HCT116 (cell line): ENCODE data around the gene GNA12. TPM values are rescaled to one million over a fixed set of nuclear protein-coding genes. Genes with fewer than 3 reads are reported as not detected.

Experiments used
- ATAC-seq: fragments of 200-7000 bp; cut with Tn5 transposase; 2 replicates; pipeline ENCODE4 v1.9.1; 2020; ENCODE audit warnings: mild to moderate bottlenecking, moderate library complexity
- BruUV-seq: library from RNA; stranded (reverse); fragments of 400-500 nt; replicated peaks from 2 replicates; lab custom pipeline; 2021; lab: Mats Ljungman, UMichigan
- CTCF ChIA-PET: fragments of 300-600 bp; sonication (Branson Sonifier 250); formaldehyde crosslinking; loops from one replicate; lab custom pipeline; 2021; ENCODE audit warnings: antibody characterized with exemption; lab: Charles Lee
- POLR2A ChIA-PET: fragments of 300-600, 350-600 bp; sonication (Branson Sonifier 250); formaldehyde crosslinking; loops from one replicate; lab custom pipeline; 2021; ENCODE audit warnings: antibody characterized with exemption; lab: Charles Lee
- RAD21 ChIA-PET, 2 experiments: fragments of 300-600 bp; sonication (Branson Sonifier 250); formaldehyde crosslinking; loops; one replicate each; lab custom pipeline; 2023; ENCODE audit warnings: low total read pairs in 2 of 2; ENCODE audit not compliant: uncharacterized antibody in 2 of 2, unreplicated experiment in 2 of 2, low non-redundant PET in 1 of 2; lab: Charles Lee
- DNase-seq: peaks from one replicate; pipeline ENCODE4 v3.0.0-alpha.2; 2010; ENCODE audit warnings: low read depth, low spot score
- H2AFZ ChIP-seq: fragments of 200-600 bp; shearing (Covaris generic), sonication (generic); 2 replicates; pipeline ENCODE4 v1.6.1; 2017; ENCODE audit warnings: low read depth, mixed run types, mixed read lengths, antibody characterized with exemption, low read length; ENCODE audit not compliant: poor library complexity, severe bottlenecking
- H3K27ac ChIP-seq: 2 replicates; pipeline ENCODE4 v1.5.1; 2012; ENCODE audit warnings: low read depth, low read length
- H3K27me3 ChIP-seq: fragments of 200-600 bp; sonication (generic); 2 replicates; pipeline ENCODE4 v1.6.1; 2016; ENCODE audit warnings: mixed run types, low read length, mixed read lengths; ENCODE audit not compliant: insufficient read depth
- H3K36me3 ChIP-seq, 2 experiments: fragments of 200-500 bp in 1 of 2; fragments of 200-600 bp in 1 of 2; sonication (Bioruptor generic) in 1 of 2; sonication (generic) in 1 of 2; 2 replicates each; pipeline versions ENCODE4 v1.5.1 to v1.6.1; 2014 to 2016; ENCODE audit warnings: low read length in 2 of 2, inconsistent platforms in 1 of 2, mixed read lengths in 1 of 2, mixed run types in 1 of 2; ENCODE audit not compliant: insufficient read depth in 2 of 2, control insufficient read depth in 1 of 2
- H3K4me1 ChIP-seq, 2 experiments: fragments of 200-600 bp in 1 of 2; sonication (generic) in 1 of 2; 2 replicates each; pipeline versions ENCODE4 v1.5.1 to v1.6.1; 2012 to 2017; ENCODE audit warnings: low read length in 2 of 2, inconsistent platforms in 1 of 2, mild to moderate bottlenecking in 1 of 2, mixed read lengths in 1 of 2, mixed run types in 1 of 2, moderate library complexity in 1 of 2; ENCODE audit not compliant: insufficient read depth in 2 of 2, control insufficient read depth in 1 of 2
- H3K4me2 ChIP-seq: fragments of 200-600 bp; sonication (generic); 2 replicates; pipeline ENCODE4 v1.6.1; 2017; ENCODE audit warnings: mixed run types, low read length, mixed read lengths
- H3K4me3 ChIP-seq, 2 experiments: fragments of 200-600 bp in 1 of 2; sonication (generic) in 1 of 2; replicated peaks in 1 of 2; 2 replicates each; pipeline ENCODE4 v1.5.1; 2011 to 2016; ENCODE audit warnings: low read length in 2 of 2, control low read depth in 1 of 2, low read depth in 1 of 2, mild to moderate bottlenecking in 1 of 2, mixed read lengths in 1 of 2, mixed run types in 1 of 2
- H3K79me2 ChIP-seq: fragments of 200-600 bp; sonication (generic); 2 replicates; pipeline ENCODE4 v1.6.1; 2017; ENCODE audit warnings: mild to moderate bottlenecking, mixed run types, low read length, moderate library complexity, mixed read lengths; ENCODE audit not compliant: insufficient read depth
- H3K9ac ChIP-seq: fragments of 200-600 bp; sonication (generic); 2 replicates; pipeline ENCODE4 v1.6.1; 2016; ENCODE audit warnings: low read length, mixed read lengths
- H3K9me2 ChIP-seq: fragments of 200-600 bp; sonication (generic), shearing (Covaris generic); 2 replicates; pipeline ENCODE4 v1.6.1; 2017; ENCODE audit warnings: mixed run types, mild to moderate bottlenecking, moderate library complexity; ENCODE audit not compliant: insufficient read depth
- H3K9me3 ChIP-seq, 2 experiments: fragments of 200-500 bp in 1 of 2; fragments of 200-600 bp in 1 of 2; sonication (Bioruptor generic) in 1 of 2; sonication (generic) in 1 of 2; 2 replicates each; pipeline ENCODE4 v1.6.1; 2014 to 2017; ENCODE audit warnings: low read length in 2 of 2, mixed read lengths in 2 of 2, inconsistent platforms in 1 of 2, low read depth in 1 of 2, mild to moderate bottlenecking in 1 of 2, mixed run types in 1 of 2, moderate library complexity in 1 of 2; ENCODE audit not compliant: control insufficient read depth in 1 of 2, insufficient read depth in 1 of 2
- H4K20me1 ChIP-seq: fragments of 200-600 bp; sonication (generic), shearing (Covaris generic); 2 replicates; pipeline ENCODE4 v1.6.1; 2017; ENCODE audit warnings: mixed run types, mild to moderate bottlenecking, moderate library complexity; ENCODE audit not compliant: insufficient read depth
- ATF3 ChIP-seq: IDR thresholded peaks from 2 replicates; pipeline ENCODE4 v1.6.1; 2012
- CBX3 ChIP-seq: IDR thresholded peaks from 2 replicates; pipeline ENCODE4 v1.6.1; 2012; ENCODE audit warnings: low read depth
- CEBPB ChIP-seq: IDR thresholded peaks from 2 replicates; pipeline ENCODE4 v1.6.1; 2012; ENCODE audit warnings: low read depth
- EGR1 ChIP-seq: IDR thresholded peaks from 2 replicates; pipeline ENCODE4 v1.6.1; 2012; ENCODE audit warnings: low read depth
- EZH2 ChIP-seq: fragments of 200-600 bp; sonication (generic); IDR thresholded peaks from 2 replicates; pipeline ENCODE4 v1.6.1; 2017; ENCODE audit warnings: antibody characterized with exemption, mixed run types
- EZH2phosphoT487 ChIP-seq: fragments of 200-600 bp; IDR thresholded peaks from 2 replicates; pipeline ENCODE4 v1.6.1; 2018; ENCODE audit warnings: antibody characterized with exemption, borderline replicate concordance
- JUND ChIP-seq: IDR thresholded peaks from 2 replicates; pipeline ENCODE4 v1.6.1; 2012
- MAX ChIP-seq: IDR thresholded peaks from 2 replicates; pipeline ENCODE4 v1.6.1; 2012
- POLR2A ChIP-seq: IDR thresholded peaks from 2 replicates; pipeline ENCODE4 v1.7.0; 2011; ENCODE audit warnings: borderline replicate concordance; ENCODE audit not compliant: insufficient read depth, insufficient read length; ENCODE audit errors: extremely low read depth
- POLR2AphosphoS5 ChIP-seq: IDR thresholded peaks from 2 replicates; pipeline ENCODE4 v1.6.1; 2011; ENCODE audit warnings: mild to moderate bottlenecking, low read depth, low read length, moderate library complexity
- RAD21 ChIP-seq: IDR thresholded peaks from 2 replicates; pipeline ENCODE4 v1.6.1; 2012; ENCODE audit warnings: low read depth, mild to moderate bottlenecking
- REST ChIP-seq: IDR thresholded peaks from 2 replicates; pipeline ENCODE4 v1.6.1; 2012; ENCODE audit warnings: low read depth
- SIN3A ChIP-seq: IDR thresholded peaks from 2 replicates; pipeline ENCODE4 v1.6.1; 2012; ENCODE audit warnings: low read depth
- SP1 ChIP-seq: IDR thresholded peaks from 2 replicates; pipeline ENCODE4 v1.6.1; 2012; ENCODE audit warnings: low read depth
- SRF ChIP-seq: IDR thresholded peaks from 2 replicates; pipeline ENCODE4 v1.6.1; 2012; ENCODE audit warnings: low read depth
- TCF7L2 ChIP-seq: IDR thresholded peaks from 2 replicates; pipeline ENCODE4 v1.7.0; 2011; ENCODE audit warnings: borderline replicate concordance, inconsistent platforms; ENCODE audit not compliant: insufficient read depth, insufficient read length; ENCODE audit errors: extremely low read depth
- YY1 ChIP-seq: IDR thresholded peaks from 2 replicates; pipeline ENCODE4 v1.6.1; 2011; ENCODE audit warnings: low read length, low read depth, moderate library complexity, mild to moderate bottlenecking; ENCODE audit not compliant: insufficient replicate concordance; ENCODE audit errors: extremely low read depth
- ZBTB33 ChIP-seq: IDR thresholded peaks from 2 replicates; pipeline ENCODE4 v1.6.1; 2011; ENCODE audit warnings: mild to moderate bottlenecking, low read length, moderate library complexity; ENCODE audit not compliant: insufficient replicate concordance; ENCODE audit errors: extremely low read depth
- ZFX ChIP-seq: fragments of 450-650 bp; IDR thresholded peaks from 2 replicates; pipeline ENCODE4 v1.6.1; 2017
- ZNF274 ChIP-seq: fragments of 200-500 bp; sonication (Bioruptor generic); IDR thresholded peaks from 2 replicates; pipeline ENCODE4 v1.6.1; 2014; ENCODE audit warnings: mild to moderate bottlenecking, low read depth, low read length, inconsistent platforms
- intact Hi-C: fragments of 100-400 bp; cut with micrococcal nuclease; formaldehyde crosslinking; loops from 2 replicates; pipeline ENCODE4 v1.10.0; 2022
- total RNA-seq: library from RNA; stranded (reverse); gene quantifications from one replicate; pipeline ENCODE4 v1.2.1, GENCODE V29; 2021; ENCODE audit not compliant: unreplicated experiment

The GNA12 gene
- total RNA-seq, 1 experiment from 2014 or later = 32.6 TPM

GRCh38 chr7:2707481-2707880, 136.6 kb downstream of the GNA12 start:
- no peak for DNase-seq
- no peak overlapping the region for H2AFZ ChIP-seq
- H3K4me1 ChIP-seq = peaks cover 8 to 12% of the 10 kb centered on the region in 2 experiments
- H3K27me3 ChIP-seq = no peaks in the 10 kb centered on the region
- TF ChIP-seq REST (no peak), ZFX (no peak), JUND (no peak), EZH2 (no peak), ZNF274 (no peak), EZH2phosphoT487 (no peak), POLR2AphosphoS5 (no peak), RAD21 (no peak), SRF (no peak), YY1 (no peak), ZBTB33 (no peak), MAX (no peak), POLR2A (no peak), EGR1 (no peak), TCF7L2 (no peak), CEBPB (no peak), SIN3A (no peak), ATF3 (no peak), CBX3 (no peak), SP1 (no peak)
- BruUV-seq = no TSS peak
- H3K27ac ChIP-seq = no peak overlapping the region
- intact Hi-C loops = no loop called here
- H4K20me1 ChIP-seq = no peaks in the 10 kb centered on the region
- no peaks in the 10 kb centered on the region for H3K9me3 ChIP-seq
- ChIA-PET RAD21 (no interaction called here), POLR2A (no interaction called here), CTCF (no interaction called here)
- no peaks in the 10 kb centered on the region for H3K36me3 ChIP-seq
- no peak overlapping the region for H3K4me3 ChIP-seq
- ATAC-seq = no peak
- H3K79me2 ChIP-seq = no peaks in the 10 kb centered on the region
- no peak overlapping the region for H3K4me2 ChIP-seq
- no peak overlapping the region for H3K9ac ChIP-seq
- H3K9me2 ChIP-seq = no peaks in the 10 kb centered on the region
